K562 (cell line): ENCODE measurements around the gene PRDM16.

Experiments
- CTCF ChIP-seq, 3 experiments: IDR thresholded peaks in 2 of 3; conservative IDR thresholded peaks in 1 of 3; 2 replicates each; pipeline ENCODE4 v1.5.1; 2011 to 2012; ENCODE audit warnings: low read length in 3 of 3, mild to moderate bottlenecking in 3 of 3, control low read depth in 2 of 3, improper control_type of control experiment in 1 of 3, inconsistent platforms in 1 of 3, low read depth in 1 of 3, mixed read lengths in 1 of 3, moderate library complexity in 1 of 3; ENCODE audit not compliant: insufficient read depth in 2 of 3
- MTF1 ChIP-seq: fragments of 250-450 bp; sonication (Bioruptor Pico); IDR thresholded peaks from 2 replicates; pipeline ENCODE4 v1.9.0; 2021; ENCODE audit warnings: moderate library complexity, mild to moderate bottlenecking, inconsistent platforms, borderline replicate concordance
- NKRF ChIP-seq: fragments of 450-650 bp; IDR thresholded peaks from 2 replicates; pipeline ENCODE4 v1.6.1; 2016; ENCODE audit warnings: borderline replicate concordance
- PCBP2 ChIP-seq: fragments of 200-400 bp; formaldehyde crosslinking; IDR thresholded peaks from 2 replicates; pipeline ENCODE4 v1.6.1; 2018; ENCODE audit warnings: low read length, low read depth, mild to moderate bottlenecking, moderate library complexity; ENCODE audit not compliant: poor library complexity, severe bottlenecking
- PHF21A ChIP-seq: fragments of 450-650 bp; IDR thresholded peaks from 2 replicates; pipeline ENCODE4 v1.6.1; 2017; ENCODE audit warnings: low read depth, borderline replicate concordance
- ZNF212 ChIP-seq: fragments of 450-650 bp; formaldehyde crosslinking; IDR thresholded peaks from 2 replicates; pipeline ENCODE4 v1.4.0; 2020; ENCODE audit warnings: mild to moderate bottlenecking

GRCh38 chr1:3244025-3244926 is 175.3 kb downstream of the PRDM16 start:
- TF ChIP-seq PHF21A = no peak
- no peak for TF ChIP-seq MTF1 (CRISPR knock-in tag)
- no peak for TF ChIP-seq CTCF (IDR thresholded peaks at IDR 0.05 in 2 of 3, conservative IDR thresholded peaks at IDR 0.05 in 1 of 3; ENCODE audit: insufficient read depth in 2 of 3, low read depth in 1 of 3, low read length in 3 of 3)
- no peak for TF ChIP-seq PCBP2
- no peak for TF ChIP-seq ZNF212 (CRISPR knock-in tag)
- no peak for TF ChIP-seq NKRF
